ENCODE results near the gene DISP1.
"Not testable (repeated sequence)": the region's sequence is repeated elsewhere in the genome, so short reads cannot be mapped to it uniquely, and the experiment has no call there.

DISP1 gene

DNA sequence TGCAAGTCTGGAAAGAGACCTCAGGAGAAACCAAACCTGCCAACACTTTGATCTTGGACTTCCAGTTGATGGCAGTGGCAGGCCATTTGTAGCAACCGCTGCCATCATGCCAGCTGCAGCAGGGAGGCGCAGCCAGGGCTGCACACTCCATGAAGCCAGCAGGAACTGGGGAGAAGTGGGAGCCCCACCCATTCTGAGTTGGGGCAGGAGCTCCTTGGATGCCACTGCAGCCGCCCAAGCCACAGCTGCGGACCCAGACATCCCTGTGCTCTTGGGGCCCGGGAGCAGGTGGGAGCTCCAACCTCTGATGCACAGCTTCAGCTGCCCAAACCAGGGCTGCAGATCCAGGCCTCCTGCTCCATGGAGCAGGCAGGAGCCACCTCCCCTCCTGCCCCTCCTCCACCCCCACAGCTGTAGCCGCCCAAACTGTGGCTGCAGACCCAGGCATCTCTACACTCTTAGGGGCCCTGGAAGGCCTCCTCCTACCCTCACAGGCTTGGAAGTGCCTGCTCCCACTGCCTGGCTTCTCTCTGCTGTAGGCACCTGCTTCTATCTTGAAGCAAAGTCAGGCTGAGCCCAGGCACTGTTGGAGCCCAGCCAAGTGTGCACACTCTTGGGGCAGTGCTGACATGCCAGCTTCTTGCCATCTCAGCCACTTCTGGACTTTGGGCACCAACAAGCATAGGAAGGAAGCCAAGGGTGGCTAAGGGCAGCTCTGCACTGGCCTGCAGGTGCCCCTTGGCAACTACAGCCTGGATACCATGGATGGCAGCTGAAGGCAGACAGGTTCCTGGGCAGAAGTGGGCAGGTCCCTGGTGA lies 20.0 kb upstream of the DISP1 start:
- no peak for DNase-seq

GRCh38 chr1:222798116-222798515 lies 16.7 kb upstream of the DISP1 start:
- DNase-seq, result no peak

- DNase-seq, result no peak
These were observed 15.9 kb upstream of the DISP1 start for GRCh38 chr1:222798975-222799374.

- no peak for DNase-seq
These were observed 13.8 kb upstream of the DISP1 start for GRCh38 chr1:222801067-222801466.

DNA sequence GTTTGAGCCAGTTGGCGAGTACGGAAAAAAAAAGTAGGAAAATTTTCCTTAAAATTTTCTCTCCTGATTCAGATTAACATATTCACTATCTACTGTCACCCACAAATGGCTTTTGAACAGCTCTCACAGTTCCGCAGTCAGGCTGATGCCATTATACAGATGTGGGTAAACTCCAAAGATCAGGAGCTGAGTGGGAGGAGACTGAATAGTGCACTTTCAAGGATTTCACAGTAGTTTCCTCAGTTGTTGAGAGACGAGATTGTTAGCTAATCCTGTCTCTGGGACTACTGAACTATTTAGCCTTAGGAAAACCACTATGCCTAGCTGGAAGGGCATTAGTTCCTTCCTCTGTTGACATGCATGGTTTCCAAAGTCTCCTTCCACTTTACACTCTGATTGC lies 3.2 kb upstream of the DISP1 start:
- DNase-seq, result no peak

GRCh38 chr1:222813866-222814535 lies 838 bp upstream of the DISP1 start:
- no peak for DNase-seq

- no peak for DNase-seq
These were observed 564 bp downstream of the DISP1 start for GRCh38 chr1:222815440-222815765.

DNA sequence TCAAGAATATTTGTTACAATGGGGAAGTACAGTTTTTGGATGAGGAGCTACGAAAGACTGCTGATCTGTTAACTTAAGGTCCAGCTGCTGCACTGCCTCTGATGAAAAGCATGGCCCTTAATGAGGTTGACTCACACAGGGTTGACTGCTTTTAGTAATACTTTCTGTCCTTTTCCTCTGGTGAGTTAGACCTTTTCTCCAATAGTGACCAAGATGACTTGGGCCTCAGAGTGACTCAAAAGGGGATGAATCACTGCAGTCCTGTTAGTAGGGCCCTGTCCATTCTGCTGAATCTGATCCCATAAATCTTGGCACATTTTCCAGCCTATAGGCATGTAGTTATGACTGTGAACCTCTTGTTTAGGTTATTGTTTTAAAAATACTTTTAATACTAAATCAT lies 2.7 kb downstream of the DISP1 start:
- no peak for DNase-seq

DNA sequence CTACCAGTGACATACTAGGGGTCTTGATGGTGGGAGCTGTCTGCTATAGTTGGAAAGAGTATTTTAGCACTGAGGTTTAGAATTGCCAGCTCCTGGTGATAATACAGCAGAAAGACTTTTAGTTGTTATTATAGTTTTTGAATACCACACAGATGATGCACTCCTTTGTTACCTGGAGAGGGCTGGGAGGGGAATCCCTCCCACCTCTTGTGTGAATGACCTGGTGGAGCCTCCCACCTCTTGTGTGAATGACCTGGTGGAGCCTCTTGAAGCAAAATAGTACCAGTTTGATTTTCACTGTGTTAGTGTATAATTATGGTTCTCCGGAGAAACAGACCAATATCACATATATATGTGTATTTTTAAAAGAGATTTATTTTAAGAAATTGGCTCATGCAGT lies 3.3 kb downstream of the DISP1 start:
- no peak for DNase-seq

DNA sequence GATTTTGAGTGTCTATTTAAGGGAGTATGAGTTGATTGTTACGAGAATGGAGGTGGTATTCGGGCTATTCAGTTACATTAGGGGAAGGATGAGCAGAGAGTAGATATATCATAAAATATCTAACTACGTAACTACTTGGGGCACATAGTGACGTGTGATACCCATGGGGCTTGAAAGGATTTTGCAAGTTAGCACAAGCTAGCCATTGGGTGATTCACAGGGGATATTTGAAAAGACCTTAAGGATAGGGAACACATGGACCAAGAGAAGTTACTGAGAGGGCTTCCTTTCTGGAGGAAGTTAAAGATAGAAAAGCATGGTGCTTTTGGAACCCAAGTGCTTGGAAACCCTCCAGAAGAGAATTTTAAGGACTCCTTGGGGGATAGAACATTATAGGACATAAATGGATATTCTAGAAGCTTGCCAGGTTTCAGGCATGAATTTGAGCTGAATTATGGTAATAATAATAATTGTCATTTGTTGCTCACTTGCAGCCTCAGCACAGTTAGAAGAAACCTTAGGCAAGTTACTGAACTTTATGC lies 5.4 kb downstream of the DISP1 start:
- DNase-seq, result no peak

DNA sequence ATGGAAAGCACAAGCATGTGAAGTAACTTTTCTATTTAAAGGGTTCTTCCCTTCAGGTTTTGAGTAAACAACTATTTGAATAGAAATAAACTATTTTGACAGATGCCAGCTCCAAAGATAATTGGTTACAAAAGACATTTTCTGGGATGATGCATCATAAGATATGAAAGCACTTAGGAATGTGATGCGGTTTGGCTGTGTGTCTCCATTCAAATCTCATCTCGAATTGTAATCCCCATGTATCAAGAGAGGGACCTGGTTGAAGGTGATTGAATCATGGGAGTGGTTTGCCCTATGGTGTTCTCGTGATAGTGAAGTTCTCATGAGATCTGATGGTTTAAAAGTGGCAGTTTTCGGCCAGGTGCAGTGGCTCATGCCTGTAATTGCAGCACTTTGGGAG lies 6.4 kb downstream of the DISP1 start:
- DNase-seq, result no peak

DNA sequence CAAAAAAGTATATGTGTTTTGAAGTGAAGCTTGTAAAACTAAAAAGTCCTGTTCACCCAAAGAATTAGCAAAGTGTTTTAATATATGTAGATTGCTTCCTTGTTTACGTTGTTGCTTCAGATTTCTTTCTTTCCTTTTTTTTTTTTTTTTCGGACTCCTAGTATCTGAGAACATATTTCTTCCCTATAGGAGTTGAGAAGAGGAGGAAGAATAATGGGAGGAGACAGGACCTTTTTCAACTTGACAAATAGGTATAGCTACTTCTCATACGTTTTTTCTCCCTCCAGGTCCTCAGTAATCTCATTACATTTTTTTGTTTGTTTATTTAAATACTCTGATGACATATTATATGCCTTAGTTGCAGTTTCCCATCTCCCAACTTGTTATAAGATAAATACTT lies 8.9 kb downstream of the DISP1 start:
- DNase-seq, result no peak

- no peak for DNase-seq
These were observed 9.8 kb downstream of the DISP1 start for GRCh38 chr1:222824641-222825040.

GRCh38 chr1:222828939-222829338 lies 14.1 kb downstream of the DISP1 start:
- DNase-seq, result no peak

GRCh38 chr1:222829868-222830267 lies 15.0 kb downstream of the DISP1 start:
- no peak for DNase-seq

GRCh38 chr1:222833356-222833876 lies 18.6 kb downstream of the DISP1 start:
- no peak for DNase-seq

- DNase-seq, result no peak
These were observed 28.9 kb downstream of the DISP1 start for GRCh38 chr1:222843469-222844410.

DNA sequence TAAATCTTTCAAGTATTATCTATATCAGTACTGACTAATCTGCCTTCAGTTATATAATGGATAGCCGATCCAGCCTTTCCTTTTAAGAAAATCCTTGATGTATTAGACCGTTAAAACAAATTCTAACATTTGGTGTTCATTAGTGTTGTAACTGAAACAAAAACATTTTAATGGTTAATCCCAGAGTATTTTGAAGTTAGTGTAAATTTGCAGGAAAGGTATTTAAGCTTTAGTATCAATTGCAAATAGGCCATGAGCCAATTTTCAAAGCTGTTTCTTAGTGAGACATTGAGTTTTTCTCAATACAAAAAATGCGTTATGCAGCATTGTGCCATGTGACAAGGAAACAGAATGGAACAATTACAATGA lies 29.6 kb downstream of the DISP1 start:
- no peak for DNase-seq

DNA sequence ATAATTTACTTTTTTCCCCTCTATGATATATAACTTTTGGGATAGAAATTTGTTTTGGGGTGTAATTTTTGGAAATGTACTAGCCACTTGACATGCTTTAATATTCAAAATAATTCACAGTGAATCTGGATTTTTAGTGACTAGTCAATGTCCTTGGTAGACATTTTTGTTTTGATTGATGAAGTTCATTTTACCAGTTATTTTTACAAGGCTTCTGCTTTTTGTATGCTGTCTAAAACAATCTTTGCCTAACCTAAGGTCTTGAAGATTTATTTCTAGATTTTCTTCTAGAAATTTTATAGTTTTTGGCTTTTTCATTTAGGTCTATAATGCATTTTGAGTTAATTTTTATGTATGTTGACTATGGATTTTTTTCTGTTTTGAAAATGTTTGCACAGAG lies 30.9 kb downstream of the DISP1 start:
- DNase-seq, result no peak

- not testable (repeated sequence) for DNase-seq
These were observed 35.7 kb downstream of the DISP1 start for GRCh38 chr1:222850550-222850949.

- DNase-seq, result no peak
These were observed 37.5 kb downstream of the DISP1 start for GRCh38 chr1:222852326-222852725.

DNA sequence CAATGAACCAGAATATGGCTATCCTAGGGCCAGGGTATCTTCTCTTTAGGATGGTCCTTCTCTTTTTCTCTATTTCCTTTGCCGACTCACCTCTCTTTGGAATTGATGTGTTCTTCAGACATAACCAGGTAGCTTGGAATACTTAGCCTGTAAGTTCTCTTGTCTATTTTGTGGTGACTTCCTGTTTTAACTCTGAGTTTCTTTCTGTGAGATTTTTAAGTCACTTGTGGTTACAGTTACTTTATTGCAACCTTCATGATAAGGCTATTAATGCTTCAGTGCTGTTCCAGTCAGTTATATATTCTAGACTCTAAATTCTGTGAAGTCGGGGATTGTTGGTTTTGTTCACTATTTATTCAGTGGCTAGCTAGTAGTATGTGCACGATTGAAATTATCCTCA lies 46.2 kb downstream of the DISP1 start:
- no peak for DNase-seq

All from activated CD4-positive, CD25-positive, alpha-beta regulatory T cell (primary cell).